B cell (primary cell): Measurements from ENCODE around the gene MICU1. TPM values are rescaled to one million over a fixed set of nuclear protein-coding genes. Genes with fewer than 3 reads are reported as not detected.

Experiments
- ATAC-seq: fragments of 200-7000 bp; cut with Tn5 transposase; one replicate; pipeline ENCODE4 v1.10.0; 2021; ENCODE audit warnings: low read depth, mild to moderate bottlenecking, moderate number of reproducible peaks, moderate library complexity
- CTCF ChIA-PET: fragments of 350-600 bp; sonication (Branson Sonifier 250); formaldehyde crosslinking; loops from one replicate; lab custom pipeline; 2021; ENCODE audit warnings: antibody characterized with exemption, inconsistent platforms; lab: Charles Lee
- POLR2A ChIA-PET: fragments of 350-600 bp; sonication (Branson Sonifier 250); formaldehyde crosslinking; loops from one replicate; lab custom pipeline; 2021; ENCODE audit warnings: antibody characterized with exemption; lab: Charles Lee
- DNase-seq: peaks from one replicate; pipeline ENCODE4 v3.0.0; 2013
- H2AFZ ChIP-seq: 2 replicates; pipeline ENCODE4 v1.6.1; 2012; ENCODE audit warnings: mild to moderate bottlenecking, low read depth, low read length; ENCODE audit not compliant: insufficient read depth, poor library complexity, severe bottlenecking
- H3K27ac ChIP-seq, 2 donors: 1 replicate in 1 of 2; 2 replicates in 1 of 2; pipeline ENCODE4 v1.5.1; 2012 to 2013; ENCODE audit warnings: low read length in 2 of 2, mild to moderate bottlenecking in 2 of 2, moderate library complexity in 1 of 2
- H3K27me3 ChIP-seq, 4 experiments: fragments of 200-600 bp in 1 of 4; sonication (generic) in 1 of 4; replicated peaks in 1 of 4; 1 replicate in 2 of 4; 2 replicates in 2 of 4; pipeline versions ENCODE4 v1.6.1 to v1.7.0; 2013 to 2016; ENCODE audit warnings: low read length in 3 of 4, mild to moderate bottlenecking in 2 of 4, mixed read lengths in 1 of 4, moderate library complexity in 1 of 4; ENCODE audit not compliant: insufficient read depth in 4 of 4, control insufficient read depth in 3 of 4; ENCODE audit errors: control extremely low read depth in 1 of 4
- H3K36me3 ChIP-seq, 2 experiments: replicated peaks in 1 of 2; 1 replicate in 1 of 2; 2 replicates in 1 of 2; pipeline versions ENCODE4 v1.6.1 to v1.7.1; 2013; ENCODE audit warnings: low read length in 1 of 2; ENCODE audit not compliant: insufficient read depth in 2 of 2, control insufficient read depth in 1 of 2; ENCODE audit errors: control extremely low read depth in 1 of 2, extremely low read depth in 1 of 2
- H3K4me1 ChIP-seq, 2 donors: fragments of 200-600 bp in 1 of 2; sonication (generic) in 1 of 2; 1 replicate in 1 of 2; 2 replicates in 1 of 2; pipeline versions ENCODE4 v1.5.1 to v1.6.1; 2013 to 2017; ENCODE audit warnings: low read length in 2 of 2; ENCODE audit not compliant: control insufficient read depth in 2 of 2, insufficient read depth in 2 of 2
- H3K4me2 ChIP-seq: replicated peaks from 2 replicates; pipeline ENCODE3; 2012; ENCODE audit warnings: mild to moderate bottlenecking, low read depth, low read length; ENCODE audit not compliant: poor library complexity, severe bottlenecking
- H3K4me3 ChIP-seq, 5 experiments: fragments of 200-600 bp in 1 of 5; sonication (generic) in 1 of 5; 1 replicate in 3 of 5; 2 replicates in 2 of 5; pipeline versions ENCODE4 v1.5.1 to v1.7.0; 2011 to 2016; ENCODE audit warnings: low read length in 4 of 5, mild to moderate bottlenecking in 4 of 5, low read depth in 2 of 5, control low read depth in 1 of 5, moderate library complexity in 1 of 5; ENCODE audit not compliant: insufficient read depth in 1 of 5; ENCODE audit errors: control extremely low read depth in 1 of 5, extremely low read depth in 1 of 5
- H3K79me2 ChIP-seq: fragments of 200-600 bp; sonication (generic); one replicate; pipeline ENCODE4 v1.6.0; 2016; ENCODE audit warnings: low read length; ENCODE audit not compliant: control insufficient read depth, insufficient read depth
- H3K9ac ChIP-seq: fragments of 200-600 bp; sonication (generic); 2 replicates; pipeline ENCODE4 v1.6.1; 2017; ENCODE audit warnings: mild to moderate bottlenecking, low read length, moderate library complexity
- H3K9me3 ChIP-seq, 3 donors: one replicate each; pipeline versions ENCODE4 v1.6.1 to v1.7.1; 2013; ENCODE audit warnings: low read length in 2 of 3; ENCODE audit not compliant: control insufficient read depth in 2 of 3, insufficient read depth in 1 of 3; ENCODE audit errors: control extremely low read depth in 1 of 3
- H4K20me1 ChIP-seq: 2 replicates; pipeline ENCODE4 v1.6.0; 2012; ENCODE audit warnings: mild to moderate bottlenecking, low read length; ENCODE audit not compliant: insufficient read depth, control insufficient read depth, poor library complexity, severe bottlenecking
- H3K27ac Mint-ChIP-seq: one replicate; pipeline ENCODE4 v1.8.0; 2021; ENCODE audit warnings: mixed read lengths
- H3K27me3 Mint-ChIP-seq: one replicate; pipeline ENCODE4 v1.8.0; 2021; ENCODE audit warnings: mixed read lengths
- H3K4me1 Mint-ChIP-seq: one replicate; pipeline ENCODE4 v1.8.0; 2021; ENCODE audit warnings: mixed read lengths
- H3K4me3 Mint-ChIP-seq: one replicate; pipeline ENCODE4 v1.8.0; 2021; ENCODE audit warnings: mixed read lengths
- H3K9me3 Mint-ChIP-seq: one replicate; pipeline ENCODE4 v1.8.0; 2022; ENCODE audit warnings: mixed read lengths; ENCODE audit not compliant: insufficient read depth
- CTCF ChIP-seq: fragments of 200-600 bp; IDR thresholded peaks from one replicate; pipeline ENCODE4 v1.8.0; 2022; ENCODE audit warnings: antibody characterized with exemption, mild to moderate bottlenecking
- EZH2 ChIP-seq: IDR thresholded peaks from 2 replicates; pipeline ENCODE4 v1.6.1; 2012; ENCODE audit warnings: borderline replicate concordance, low read depth, mild to moderate bottlenecking, moderate library complexity, low read length; ENCODE audit not compliant: insufficient read depth, poor library complexity, severe bottlenecking
- WGBS: methylation state at CpG from one replicate; pipeline ENCODE4 v1.1.5; 2013; ENCODE audit warnings: missing lambda C conversion rate; ENCODE audit not compliant: insufficient coverage; 5-methylcytosine and 5-hydroxymethylcytosine counted together
- intact Hi-C: fragments of 100-400 bp; cut with micrococcal nuclease; formaldehyde crosslinking; loops from one replicate; pipeline ENCODE4 v1.10.0; 2022
- polyA plus RNA-seq: library from polyadenylated mRNA; depleted of rRNA; stranded (reverse); fragments of >200 nt; gene quantifications from 2 replicates; pipeline ENCODE4 v1.2.3, GENCODE V29; 2012
- total RNA-seq, 2 donors: library from RNA; stranded (reverse); fragments of 120-200 nt in 1 of 2; gene quantifications; 1 replicate in 1 of 2; 2 replicates in 1 of 2; pipeline versions ENCODE4 v1.2.3 to v1.2.4, GENCODE V29; 2013 to 2022

The MICU1 gene
- total and polyA plus RNA-seq, 2 donors (not counting 1 experiment from before 2014, with no cell fraction given), result 12.0 to 34.7 TPM

- Mint-ChIP-seq H3K9me3 (no peaks in the 10 kb centered on the region), H3K4me3 (peak overlapping the region; percentile 99), H3K27ac (peak overlapping the region; percentile 92), H3K4me1 (peaks cover 13% of the 10 kb centered on the region), H3K27me3 (no peaks in the 10 kb centered on the region)
- H3K9ac ChIP-seq, result peak overlapping the region; percentile 83
- intact Hi-C loops, result loop anchor here (1.0 to 5.0 kb wide), 5 partner anchors 63 to 541 kb away; partner anchors contain the start of genes ANAPC16, ASCC1, ECD and FAM149B1
- H3K36me3 ChIP-seq, result no peaks in the 10 kb centered on the region
- peak overlapping the region; percentile 89 for H2AFZ ChIP-seq
- H3K9me3 ChIP-seq, result no peaks in the 10 kb centered on the region
- H3K4me3 ChIP-seq, result peak overlapping the region; percentile 72 to 99 (median 89)
- peaks cover 8 to 9% of the 10 kb centered on the region in 2 donors for H3K4me1 ChIP-seq
- H3K79me2 ChIP-seq, result peaks cover 39% of the 10 kb centered on the region
- ChIA-PET CTCF (interaction anchor here (1.3 kb wide), 1 partner anchor 208 kb away, joined by 5 read pairs; no protein-coding TSS in a partner anchor), POLR2A (interaction anchor here (0.6 kb wide), 2 partner anchors 65 to 646 kb away, joined by 3 to 4 read pairs; no protein-coding TSS in a partner anchor)
- peak overlapping the region; percentile 78 for H3K4me2 ChIP-seq
- H3K27me3 ChIP-seq, result no peaks in the 10 kb centered on the region
- WGBS, result no CpG with 5 or more reads among the region's 1 CpG
- no peak for ATAC-seq
- TF ChIP-seq EZH2 (no peak), CTCF (no peak)
- DNase-seq, result no peak
- H3K27ac ChIP-seq, result peak overlapping the region in 1 of 2 donors; percentile 81
- no peaks in the 10 kb centered on the region for H4K20me1 ChIP-seq
These were observed 520 bp upstream of the MICU1 start for GRCh38 chr10:72626444-72626754.

- ChIA-PET CTCF (interaction anchor here (1.1 to 1.6 kb wide), 3 partner anchors 41 to 260 kb away, joined by 3 to 5 read pairs (median 4); no protein-coding TSS in a partner anchor), POLR2A (no interaction called here)
- DNase-seq, result no peak
- peak overlapping the region; percentile 89 for H2AFZ ChIP-seq
- Mint-ChIP-seq H3K9me3 (no peaks in the 10 kb centered on the region), H3K4me3 (peak overlapping the region; percentile 99), H3K27ac (peak overlapping the region; percentile 92), H3K4me1 (peaks cover 13% of the 10 kb centered on the region), H3K27me3 (no peaks in the 10 kb centered on the region)
- H3K9ac ChIP-seq, result peak overlapping the region; percentile 83
- no peak for TF ChIP-seq EZH2
- TF ChIP-seq CTCF, result no peak
- H3K79me2 ChIP-seq, result peaks cover 45% of the 10 kb centered on the region
- H3K27ac ChIP-seq, result peak overlapping the region in 1 of 2 donors; percentile 81
- peak overlapping the region; percentile 78 for H3K4me2 ChIP-seq
- no peaks in the 10 kb centered on the region for H3K27me3 ChIP-seq
- WGBS, result 0% methylated on average over 7 of the region's 10 CpGs
- H3K9me3 ChIP-seq, result no peaks in the 10 kb centered on the region
- intact Hi-C loops, result loop anchor here (5.0 kb wide), 3 partner anchors 263 to 542 kb away; partner anchors contain the start of genes ANAPC16, ASCC1, ECD and FAM149B1
- ATAC-seq, result no peak
- peaks cover 8 to 9% of the 10 kb centered on the region in 2 donors for H3K4me1 ChIP-seq
- H3K36me3 ChIP-seq, result no peaks in the 10 kb centered on the region
- peak overlapping the region; percentile 72 to 99 (median 89) for H3K4me3 ChIP-seq
- H4K20me1 ChIP-seq, result peaks cover 5% of the 10 kb centered on the region
These were observed 637 bp downstream of the MICU1 start for GRCh38 chr10:72625276-72625607.
